GM13976 (cell line): Measurements from ENCODE around the gene ZNF827.

ENCODE experiments used
- DNase-seq: peaks from one replicate; pipeline ENCODE4 v3.0.0; 2012; ENCODE audit warnings: low spot score
- in situ Hi-C: fragments of 300-500 bp; cut with MboI; formaldehyde crosslinking; loops from one replicate; pipeline ENCODE4 v1.12.0; 2022; ENCODE audit warnings: low sequenced_read_pairs, mixed read lengths, inconsistent platforms; ENCODE audit not compliant: unreplicated experiment
- TF ChIP-seq, protein P1 (sequence below): IDR thresholded peaks from 2 replicates; pipeline ENCODE4 v1.5.1; 2012; ENCODE audit warnings: borderline replicate concordance, mild to moderate bottlenecking; ENCODE audit not compliant: insufficient read depth; ENCODE audit errors: extremely low read depth, missing control alignments, control extremely low read depth

Gene ZNF827

GRCh38 chr4:145871209-145871608 is 67.4 kb downstream of the ZNF827 start:
- in situ Hi-C loops = no loop called here
- no peak for DNase-seq
- TF ChIP-seq, protein P1, sequence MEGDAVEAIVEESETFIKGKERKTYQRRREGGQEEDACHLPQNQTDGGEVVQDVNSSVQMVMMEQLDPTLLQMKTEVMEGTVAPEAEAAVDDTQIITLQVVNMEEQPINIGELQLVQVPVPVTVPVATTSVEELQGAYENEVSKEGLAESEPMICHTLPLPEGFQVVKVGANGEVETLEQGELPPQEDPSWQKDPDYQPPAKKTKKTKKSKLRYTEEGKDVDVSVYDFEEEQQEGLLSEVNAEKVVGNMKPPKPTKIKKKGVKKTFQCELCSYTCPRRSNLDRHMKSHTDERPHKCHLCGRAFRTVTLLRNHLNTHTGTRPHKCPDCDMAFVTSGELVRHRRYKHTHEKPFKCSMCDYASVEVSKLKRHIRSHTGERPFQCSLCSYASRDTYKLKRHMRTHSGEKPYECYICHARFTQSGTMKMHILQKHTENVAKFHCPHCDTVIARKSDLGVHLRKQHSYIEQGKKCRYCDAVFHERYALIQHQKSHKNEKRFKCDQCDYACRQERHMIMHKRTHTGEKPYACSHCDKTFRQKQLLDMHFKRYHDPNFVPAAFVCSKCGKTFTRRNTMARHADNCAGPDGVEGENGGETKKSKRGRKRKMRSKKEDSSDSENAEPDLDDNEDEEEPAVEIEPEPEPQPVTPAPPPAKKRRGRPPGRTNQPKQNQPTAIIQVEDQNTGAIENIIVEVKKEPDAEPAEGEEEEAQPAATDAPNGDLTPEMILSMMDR = no peak

GRCh38 chr4:145870155-145871020 is 68.2 kb downstream of the ZNF827 start:
- in situ Hi-C loops = no loop called here
- TF ChIP-seq, protein P1 = no peak
- DNase-seq = no peak

DNA sequence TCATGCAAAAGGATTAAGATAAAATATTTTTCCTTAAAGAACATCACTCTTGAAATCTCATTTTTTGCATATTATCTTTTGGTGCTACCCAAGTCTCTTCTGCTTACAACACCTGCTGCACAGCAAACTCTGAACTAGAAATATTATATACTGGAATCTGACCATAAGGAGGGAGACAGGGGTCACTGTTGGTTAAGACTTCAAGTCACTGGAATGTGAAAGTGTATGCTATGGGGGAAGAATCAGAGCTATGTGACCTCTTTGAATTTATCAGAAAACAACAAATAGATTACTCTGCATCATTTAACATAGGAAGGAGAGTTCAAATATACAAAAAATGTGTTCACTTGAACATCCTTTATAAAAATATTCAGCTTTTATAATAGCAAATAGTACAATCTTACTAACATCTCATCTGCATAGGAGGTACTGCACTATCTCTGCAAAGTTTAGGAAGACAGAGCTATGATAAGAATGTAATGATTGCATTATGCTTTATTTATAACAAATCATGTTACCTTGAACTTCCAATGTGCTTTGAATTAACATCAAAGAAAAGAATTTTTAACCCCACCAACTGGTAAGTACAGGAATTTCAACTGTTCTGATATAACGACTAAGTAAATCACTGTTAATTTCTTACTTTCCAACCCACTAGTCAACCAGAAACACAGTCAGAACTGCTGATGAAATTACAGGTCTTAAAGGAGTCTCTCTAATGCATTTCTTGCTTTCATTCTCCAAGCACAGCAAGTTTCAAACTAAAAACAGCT is 69.8 kb downstream of the ZNF827 start:
- DNase-seq = no peak
- in situ Hi-C loops = no loop called here
- TF ChIP-seq, protein P1 = peak; percentile 10

- TF ChIP-seq, protein P1 = no peak
- no peak for DNase-seq
- in situ Hi-C loops = no loop called here
These were observed 71.2 kb downstream of the ZNF827 start for GRCh38 chr4:145867406-145867805.

DNA sequence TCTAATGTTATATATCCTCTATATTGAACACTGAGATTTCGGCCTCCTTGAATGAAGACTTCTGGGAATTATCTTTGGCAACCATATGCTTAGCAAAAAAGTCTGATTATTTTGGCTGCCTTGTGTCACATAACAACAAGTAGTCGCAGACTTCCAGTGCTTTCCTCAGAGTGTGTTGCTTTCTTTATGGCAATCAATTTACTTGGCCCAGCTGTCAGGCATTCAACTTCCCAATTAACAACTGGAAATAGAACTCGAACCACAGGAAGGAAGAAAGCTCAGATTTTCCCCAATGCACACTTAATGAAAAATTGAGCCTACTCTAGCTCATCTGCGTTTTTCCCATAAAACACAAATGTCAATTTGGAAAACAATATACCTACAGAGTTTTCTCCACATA is 71.6 kb downstream of the ZNF827 start:
- in situ Hi-C loops = no loop called here
- TF ChIP-seq, protein P1 = no peak
- DNase-seq = no peak

GRCh38 chr4:145865274-145865941 is 73.2 kb downstream of the ZNF827 start:
- TF ChIP-seq, protein P1 = no peak
- in situ Hi-C loops = no loop called here
- no peak for DNase-seq
